ENCODE results near the gene C1QA. TPM values are rescaled to one million over a fixed set of nuclear protein-coding genes. Genes with fewer than 3 reads are reported as not detected.

C1QA gene
- total RNA-seq, 6 experiments from 2014 or later, result 66.3 to 227 (median 75.0) TPM

DNA sequence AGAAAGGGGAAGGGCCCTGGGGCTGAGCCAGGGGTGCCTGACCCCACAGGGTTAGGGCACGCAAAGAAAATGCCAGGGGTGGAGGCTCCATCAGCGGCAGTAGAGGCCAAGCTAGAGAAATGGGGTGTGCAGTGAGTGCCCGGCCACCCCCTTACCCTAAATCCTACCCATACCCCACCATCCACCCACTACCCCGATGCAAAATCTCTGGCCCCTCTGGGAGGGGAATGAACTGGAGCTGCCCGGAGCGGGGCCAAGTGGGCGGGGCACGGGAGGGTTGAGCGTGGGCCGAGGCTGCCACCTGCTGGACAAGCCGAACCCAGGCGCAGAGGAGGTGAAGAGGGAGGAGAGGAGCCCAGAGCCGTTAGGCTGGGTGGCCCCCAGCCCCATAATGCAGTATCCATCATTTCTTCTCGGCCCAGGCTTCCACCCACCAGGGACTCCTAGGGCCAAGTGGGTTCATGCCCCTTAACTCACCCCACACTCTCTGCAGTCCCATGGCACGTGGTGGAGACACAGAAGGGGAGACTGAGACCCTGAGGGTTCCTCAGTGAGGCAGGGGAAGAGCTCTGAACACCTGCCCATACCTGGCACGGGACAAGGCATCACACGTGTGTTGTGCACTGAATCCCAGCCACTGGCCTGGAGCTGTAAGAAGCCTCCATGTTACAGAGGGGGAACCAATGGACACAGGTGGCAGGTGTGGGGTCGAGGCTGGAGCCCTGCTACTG lies 5.6 kb downstream of the C1QA start:
- H3K9me3 ChIP-seq, result no peaks in the 10 kb centered on the region
- TF ChIP-seq POLR2A (IDR thresholded peaks at IDR 0.05), result no peak
- TF ChIP-seq, protein P1, sequence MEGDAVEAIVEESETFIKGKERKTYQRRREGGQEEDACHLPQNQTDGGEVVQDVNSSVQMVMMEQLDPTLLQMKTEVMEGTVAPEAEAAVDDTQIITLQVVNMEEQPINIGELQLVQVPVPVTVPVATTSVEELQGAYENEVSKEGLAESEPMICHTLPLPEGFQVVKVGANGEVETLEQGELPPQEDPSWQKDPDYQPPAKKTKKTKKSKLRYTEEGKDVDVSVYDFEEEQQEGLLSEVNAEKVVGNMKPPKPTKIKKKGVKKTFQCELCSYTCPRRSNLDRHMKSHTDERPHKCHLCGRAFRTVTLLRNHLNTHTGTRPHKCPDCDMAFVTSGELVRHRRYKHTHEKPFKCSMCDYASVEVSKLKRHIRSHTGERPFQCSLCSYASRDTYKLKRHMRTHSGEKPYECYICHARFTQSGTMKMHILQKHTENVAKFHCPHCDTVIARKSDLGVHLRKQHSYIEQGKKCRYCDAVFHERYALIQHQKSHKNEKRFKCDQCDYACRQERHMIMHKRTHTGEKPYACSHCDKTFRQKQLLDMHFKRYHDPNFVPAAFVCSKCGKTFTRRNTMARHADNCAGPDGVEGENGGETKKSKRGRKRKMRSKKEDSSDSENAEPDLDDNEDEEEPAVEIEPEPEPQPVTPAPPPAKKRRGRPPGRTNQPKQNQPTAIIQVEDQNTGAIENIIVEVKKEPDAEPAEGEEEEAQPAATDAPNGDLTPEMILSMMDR (IDR thresholded peaks at IDR 0.05), result peak; percentile 87 to 97 (median 95)
- ATAC-seq, result peak; percentile 85 to 91 (median 86)
- DNase-seq, result peak; percentile 84 to 87 (median 85)
- no peak overlapping the region for H3K4me3 ChIP-seq
- WGBS (ENCODE audit: insufficient coverage, low coverage, low lambda C conversion rate, missing lambda C conversion rate), result 3% methylated on average over 5 of the region's 18 CpGs
- no peaks in the 10 kb centered on the region for H3K4me1 ChIP-seq
- intact Hi-C loops (cut with DNase I), result loop anchor here (5.0 to 10.0 kb wide), 2 partner anchors 220 to 507 kb away; no protein-coding TSS in a partner anchor
- no peaks in the 10 kb centered on the region for H3K36me3 ChIP-seq
- no peak overlapping the region for H3K27ac ChIP-seq
- H3K27me3 ChIP-seq, result no peaks in the 10 kb centered on the region

DNA sequence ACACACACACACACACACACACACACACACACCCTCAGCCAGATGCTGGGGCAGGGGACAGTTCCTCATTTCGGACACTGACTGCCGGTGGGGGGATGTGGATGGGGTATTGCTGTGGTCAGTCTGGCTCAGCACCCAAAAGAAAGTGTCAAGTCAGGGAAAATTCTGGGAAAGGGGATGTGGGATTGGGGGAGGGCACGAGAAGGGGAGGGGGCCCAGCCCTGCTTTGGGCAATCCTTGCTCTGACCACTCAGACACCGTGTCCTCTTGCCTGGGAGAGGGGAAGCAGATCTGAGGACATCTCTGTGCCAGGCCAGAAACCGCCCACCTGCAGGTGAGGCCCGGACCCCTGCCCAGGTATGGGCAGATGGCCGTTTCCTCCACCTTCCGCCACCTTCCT lies 7.0 kb downstream of the C1QA start, which contains the start of gene C1QC:
Gene C1QC (plus strand): TSS at position 253 of the 400 bp plus-strand sequence. CDS start 391 bp downstream, outside the sequence.
- intact Hi-C loops (cut with DNase I), result loop anchor here (5.0 to 10.0 kb wide), 2 partner anchors 221 to 509 kb away; no protein-coding TSS in a partner anchor

DNA sequence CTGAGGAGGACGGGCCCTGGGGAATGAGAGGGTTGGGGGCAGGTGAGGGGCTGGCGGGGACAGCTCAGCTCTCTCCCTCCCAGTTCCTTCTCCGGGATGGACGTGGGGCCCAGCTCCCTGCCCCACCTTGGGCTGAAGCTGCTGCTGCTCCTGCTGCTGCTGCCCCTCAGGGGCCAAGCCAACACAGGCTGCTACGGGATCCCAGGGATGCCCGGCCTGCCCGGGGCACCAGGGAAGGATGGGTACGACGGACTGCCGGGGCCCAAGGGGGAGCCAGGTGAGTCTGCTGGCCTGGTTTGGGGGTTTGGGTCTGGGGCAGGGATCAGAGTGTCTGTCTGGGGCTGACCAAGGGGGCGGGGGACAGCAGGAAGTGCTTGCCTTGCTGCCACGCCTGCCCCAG lies 7.5 kb downstream of the C1QA start:
- DNase-seq, result no peak
- no CpG with 5 or more reads among the region's 12 CpGs for WGBS (ENCODE audit: insufficient coverage, low coverage, low lambda C conversion rate, missing lambda C conversion rate)

More for the DNA sequence above, 7.0 kb downstream of the C1QA start, which contains the start of gene C1QC:
- Histone ChIP-seq H3K9me3 (no peaks in the 10 kb centered on the region), H3K27ac (no peak within 1 kb of the TSS), H3K4me1 (no peaks in the 10 kb centered on the region), H3K36me3 (no peaks in the 10 kb centered on the region), H3K4me3 (peak within 1 kb of the TSS; percentile 5 to 33 (median 16)), H3K27me3 (no peaks in the 10 kb centered on the region)
- 33% methylated on average over 3 of the region's 8 CpGs for WGBS (ENCODE audit: insufficient coverage, low coverage, low lambda C conversion rate, missing lambda C conversion rate)
- ATAC-seq (peak; percentile 18 to 42 (median 34)), DNase-seq (peak in 2 of 3 donors; percentile 41 to 61)
- peak; percentile 18 for TF ChIP-seq POLR2A (IDR thresholded peaks at IDR 0.05)
- TF ChIP-seq, protein P1 (IDR thresholded peaks at IDR 0.05), result no peak

GRCh38 chr1:22645931-22646330 lies 9.5 kb downstream of the C1QA start:
- Histone ChIP-seq H3K27ac (no peak overlapping the region), H3K4me3 (peak overlapping the region in 1 of 3 donors; percentile 33), H3K4me1 (no peaks in the 10 kb centered on the region), H3K36me3 (no peaks in the 10 kb centered on the region), H3K27me3 (no peaks in the 10 kb centered on the region), H3K9me3 (no peaks in the 10 kb centered on the region)
- peak in 2 of 4 donors; percentile 10 to 19 for ATAC-seq
- TF ChIP-seq, protein P1 (IDR thresholded peaks at IDR 0.05), result no peak
- no peak for TF ChIP-seq POLR2A (IDR thresholded peaks at IDR 0.05)
- DNase-seq, result no peak
- intact Hi-C loops (cut with DNase I), result loop anchor here in 1 of 2 donors (10.0 kb wide), 1 partner anchor 511 kb away; no protein-coding TSS in a partner anchor
- 61% methylated on average over 7 of the region's 7 CpGs for WGBS (ENCODE audit: insufficient coverage, low coverage, low lambda C conversion rate, missing lambda C conversion rate)

More for the DNA sequence above, 7.5 kb downstream of the C1QA start:
- no peaks in the 10 kb centered on the region for H3K9me3 ChIP-seq
- intact Hi-C loops (cut with DNase I), result loop anchor here (5.0 to 10.0 kb wide), 2 partner anchors 222 to 509 kb away; no protein-coding TSS in a partner anchor
- no peak for ATAC-seq
- no peak overlapping the region for H3K27ac ChIP-seq
- TF ChIP-seq, protein P1 (IDR thresholded peaks at IDR 0.05), result no peak
- no peak for TF ChIP-seq POLR2A (IDR thresholded peaks at IDR 0.05)
- no peaks in the 10 kb centered on the region for H3K4me1 ChIP-seq
- no peaks in the 10 kb centered on the region for H3K36me3 ChIP-seq
- H3K4me3 ChIP-seq, result peak overlapping the region; percentile 5 to 33 (median 16)
- H3K27me3 ChIP-seq, result no peaks in the 10 kb centered on the region

Measured in right lobe of liver (tissue), 6 donors.